Activated T-cell treated with anti-CD3 and anti-CD28 coated beads for 4 hours (primary cell): ENCODE results near the gene ABCG8.

Source experiments
- DNase-seq: peaks from one replicate; pipeline ENCODE4 v3.0.0-alpha.2; 2020

ABCG8 gene

DNA sequence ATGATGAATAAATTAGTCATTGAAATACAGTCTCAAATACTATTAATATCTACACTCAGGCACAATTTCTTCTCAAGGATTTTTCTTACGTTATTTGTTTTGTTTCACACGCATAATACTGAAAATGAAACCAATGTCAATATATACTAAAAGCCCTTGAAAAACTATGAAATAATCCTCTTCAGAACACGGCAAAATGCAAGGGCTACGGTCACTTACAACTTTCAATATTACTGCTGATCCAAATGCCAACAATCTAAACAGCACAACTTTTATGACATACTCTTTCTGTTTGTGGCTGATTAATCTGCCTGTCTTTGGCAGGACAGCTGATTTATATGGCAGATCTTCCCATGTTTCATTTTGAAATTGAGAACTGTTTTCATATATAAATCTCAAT lies 88.7 kb downstream of the ABCG8 start:
- DNase-seq, result no peak

DNA sequence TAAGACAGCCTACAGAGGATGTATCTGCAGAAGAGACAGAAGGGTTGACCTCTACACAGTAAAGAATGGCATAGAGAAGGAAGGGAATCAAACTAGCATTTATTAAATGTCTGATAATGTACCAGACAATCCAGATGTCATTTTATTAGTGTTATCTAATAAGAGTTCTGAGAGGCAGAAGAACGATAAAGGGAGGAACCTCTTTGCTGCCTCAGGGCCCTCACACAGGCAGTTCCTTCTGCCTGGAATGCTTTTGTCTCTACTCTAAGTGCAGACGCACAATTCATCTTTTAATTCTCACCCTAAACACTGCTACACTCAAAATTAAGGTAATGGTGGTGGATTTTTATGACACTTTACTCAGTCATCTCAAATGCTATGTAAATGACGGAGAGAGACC lies 92.5 kb downstream of the ABCG8 start:
- no peak for DNase-seq
